ENCODE results near the gene LZTR1. TPM values are rescaled to one million over a fixed set of nuclear protein-coding genes. Genes with fewer than 3 reads are reported as not detected.

The LZTR1 gene
- total and polyA plus RNA-seq, 2 experiments from 2014 or later = 9.2 to 39.9 TPM

GRCh38 chr22:20972933-20973577 lies 9.0 kb upstream of the LZTR1 start:
- Histone ChIP-seq H3K4me1 (ENCODE audit: insufficient read depth) (no peaks in the 10 kb centered on the region; the same call in 1 of the 2 replicates), H3K4me2 (no peak overlapping the region), H3K27me3 (ENCODE audit: insufficient read depth) (peaks cover 33% of the 10 kb centered on the region), H4K20me1 (replicated peaks; ENCODE audit: insufficient read depth) (no peaks in the 10 kb centered on the region; the same call in 1 of the 2 replicates), H3K36me3 (ENCODE audit: insufficient read depth) (no peaks in the 10 kb centered on the region), H3K79me2 (replicated peaks; ENCODE audit: insufficient read depth) (no peaks in the 10 kb centered on the region), H2AFZ (no peak overlapping the region), H3K27ac (ENCODE audit: low read depth) (no peak overlapping the region), H3K9me2 (ENCODE audit: insufficient read depth) (no peaks in the 10 kb centered on the region), H3K4me3 (no peak overlapping the region), H3F3A (replicated peaks; ENCODE audit: low read depth) (no peaks in the 10 kb centered on the region)
- TF ChIP-seq ZNF462 (CRISPR knock-in tag; IDR thresholded peaks at IDR 0.05) (no peak), EZH2phosphoT487 (IDR thresholded peaks at IDR 0.05; ENCODE audit: unreplicated experiment) (no peak), ZNF331 (CRISPR knock-in tag; IDR thresholded peaks at IDR 0.05; ENCODE audit: low read depth) (no peak), CREB1 (CRISPR knock-in tag; IDR thresholded peaks at IDR 0.05; ENCODE audit: low read depth) (no peak), NANOG (IDR thresholded peaks at IDR 0.05; ENCODE audit: borderline replicate concordance) (no peak), REST (IDR thresholded peaks at IDR 0.05; ENCODE audit: unreplicated experiment) (no peak), STAT1 (IDR thresholded peaks at IDR 0.05; ENCODE audit: unreplicated experiment) (no peak)
- H3K4me1 Mint-ChIP-seq = peaks cover 10% of the 10 kb centered on the region; the same call in 2 of the 3 replicates
- DNase-seq (ENCODE audit: low spot score) = no peak
- peaks cover 29% of the 10 kb centered on the region for H3K27me3 Mint-ChIP-seq (ENCODE audit: insufficient read depth, low read depth, poor library complexity)
- H3K27ac Mint-ChIP-seq = no peak overlapping the region
- no peak for ATAC-seq
- no peaks in the 10 kb centered on the region; the same call in 2 of the 3 replicates for H3K36me3 Mint-ChIP-seq (ENCODE audit: low read depth)
- H3K4me3 Mint-ChIP-seq = no peak overlapping the region
- peaks cover 6% of the 10 kb centered on the region; the same call in 2 of the 3 replicates for H3K9me3 Mint-ChIP-seq
